Measurements from ENCODE around the gene SLCO1C1. TPM values are rescaled to one million over a fixed set of nuclear protein-coding genes. Genes with fewer than 3 reads are reported as not detected.
"Not testable (repeated sequence)": the region's sequence is repeated elsewhere in the genome, so short reads cannot be mapped to it uniquely, and the experiment has no call there.

The SLCO1C1 gene
- total RNA-seq, 1 donor from 2014 or later: not detected

DNA sequence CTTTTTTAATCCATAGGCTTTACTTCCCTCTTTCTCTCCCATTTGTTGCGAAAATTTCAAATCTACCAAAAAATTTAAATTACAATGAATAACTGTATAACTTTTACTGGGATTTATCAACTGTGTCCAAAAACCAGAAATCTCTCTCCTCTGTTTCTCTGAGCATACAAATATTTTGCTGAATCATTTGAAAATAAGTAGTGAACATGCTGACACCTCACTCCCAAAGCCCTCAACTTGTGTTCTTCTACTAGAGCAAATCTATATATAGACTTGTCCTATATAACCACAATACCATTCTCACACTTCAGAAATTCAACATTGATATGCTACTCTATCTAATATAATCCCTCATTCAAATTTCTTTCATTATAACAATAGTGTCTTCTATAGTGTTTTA lies 53.1 kb downstream of the SLCO1C1 start:
- Histone ChIP-seq H3K27ac (no peak overlapping the region), H3K36me3 (no peaks in the 10 kb centered on the region), H3K4me1 (no peaks in the 10 kb centered on the region), H3K4me3 (no peak overlapping the region), H3K9me3 (no peaks in the 10 kb centered on the region), H3K27me3 (no peaks in the 10 kb centered on the region)
- no peak for DNase-seq (ENCODE audit: low spot score in 2 of 2)
- intact Hi-C loops (cut with DNase I): loop anchor here (10.0 kb wide), 1 partner anchor 1357 kb away; no protein-coding TSS in a partner anchor
- TF ChIP-seq, protein P1, sequence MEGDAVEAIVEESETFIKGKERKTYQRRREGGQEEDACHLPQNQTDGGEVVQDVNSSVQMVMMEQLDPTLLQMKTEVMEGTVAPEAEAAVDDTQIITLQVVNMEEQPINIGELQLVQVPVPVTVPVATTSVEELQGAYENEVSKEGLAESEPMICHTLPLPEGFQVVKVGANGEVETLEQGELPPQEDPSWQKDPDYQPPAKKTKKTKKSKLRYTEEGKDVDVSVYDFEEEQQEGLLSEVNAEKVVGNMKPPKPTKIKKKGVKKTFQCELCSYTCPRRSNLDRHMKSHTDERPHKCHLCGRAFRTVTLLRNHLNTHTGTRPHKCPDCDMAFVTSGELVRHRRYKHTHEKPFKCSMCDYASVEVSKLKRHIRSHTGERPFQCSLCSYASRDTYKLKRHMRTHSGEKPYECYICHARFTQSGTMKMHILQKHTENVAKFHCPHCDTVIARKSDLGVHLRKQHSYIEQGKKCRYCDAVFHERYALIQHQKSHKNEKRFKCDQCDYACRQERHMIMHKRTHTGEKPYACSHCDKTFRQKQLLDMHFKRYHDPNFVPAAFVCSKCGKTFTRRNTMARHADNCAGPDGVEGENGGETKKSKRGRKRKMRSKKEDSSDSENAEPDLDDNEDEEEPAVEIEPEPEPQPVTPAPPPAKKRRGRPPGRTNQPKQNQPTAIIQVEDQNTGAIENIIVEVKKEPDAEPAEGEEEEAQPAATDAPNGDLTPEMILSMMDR (IDR thresholded peaks at IDR 0.05): no peak

DNA sequence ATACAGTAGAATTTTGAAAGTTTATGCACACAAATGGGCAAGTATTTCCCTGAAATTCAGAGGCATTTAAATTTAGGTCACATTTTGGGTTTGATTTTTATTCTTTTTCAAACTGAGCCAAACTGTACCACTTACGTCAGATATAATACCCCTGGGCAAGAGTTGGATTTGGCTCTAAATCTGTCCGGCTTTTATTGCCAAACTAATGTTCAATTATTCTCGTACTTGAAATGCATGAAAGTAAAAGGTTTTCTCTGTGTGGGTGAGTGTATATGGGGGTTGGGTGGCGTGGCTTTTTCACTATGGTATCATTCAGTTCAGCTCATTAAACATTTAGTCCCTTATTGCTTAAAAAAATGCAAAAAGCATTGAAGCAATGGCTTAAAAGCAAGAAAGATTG lies 55.9 kb downstream of the SLCO1C1 start:
- no peak for DNase-seq (ENCODE audit: low spot score in 2 of 2)
- Histone ChIP-seq H3K4me3 (no peak overlapping the region), H3K9me3 (no peaks in the 10 kb centered on the region), H3K27me3 (no peaks in the 10 kb centered on the region), H3K27ac (no peak overlapping the region), H3K4me1 (no peaks in the 10 kb centered on the region), H3K36me3 (no peaks in the 10 kb centered on the region)
- TF ChIP-seq, protein P1 (IDR thresholded peaks at IDR 0.05): no peak
- intact Hi-C loops (cut with DNase I): no loop called here

DNA sequence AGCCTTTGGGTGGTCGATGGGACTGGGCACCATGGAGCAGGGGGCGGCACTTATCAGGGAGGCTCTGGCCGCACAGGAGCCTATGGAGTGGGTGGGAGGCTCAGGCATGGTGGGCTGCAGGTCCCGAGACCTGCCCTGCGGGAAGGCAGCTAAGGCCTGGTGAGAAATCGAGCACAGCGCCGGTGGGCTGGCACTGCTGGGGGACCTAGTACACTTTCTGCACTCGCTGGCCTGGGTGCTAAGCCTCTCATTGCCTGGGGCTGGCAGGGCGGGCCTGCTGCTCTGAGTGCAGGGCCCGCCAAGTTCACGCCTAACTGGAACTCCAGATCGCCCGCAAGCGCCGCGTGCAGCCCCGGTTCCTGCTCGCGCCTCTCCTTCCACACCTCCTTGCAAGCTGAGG lies 82.3 kb downstream of the SLCO1C1 start:
- no peaks in the 10 kb centered on the region for H3K4me1 ChIP-seq
- no peaks in the 10 kb centered on the region for H3K36me3 ChIP-seq
- H3K9me3 ChIP-seq: peaks cover 0 to 11% of the 10 kb centered on the region in 2 donors
- no peak overlapping the region for H3K27ac ChIP-seq
- no peak overlapping the region for H3K4me3 ChIP-seq
- H3K27me3 ChIP-seq: no peaks in the 10 kb centered on the region
- TF ChIP-seq, protein P1 (IDR thresholded peaks at IDR 0.05): no peak
- DNase-seq (ENCODE audit: low spot score in 2 of 2): no peak
- intact Hi-C loops (cut with DNase I): no loop called here

DNA sequence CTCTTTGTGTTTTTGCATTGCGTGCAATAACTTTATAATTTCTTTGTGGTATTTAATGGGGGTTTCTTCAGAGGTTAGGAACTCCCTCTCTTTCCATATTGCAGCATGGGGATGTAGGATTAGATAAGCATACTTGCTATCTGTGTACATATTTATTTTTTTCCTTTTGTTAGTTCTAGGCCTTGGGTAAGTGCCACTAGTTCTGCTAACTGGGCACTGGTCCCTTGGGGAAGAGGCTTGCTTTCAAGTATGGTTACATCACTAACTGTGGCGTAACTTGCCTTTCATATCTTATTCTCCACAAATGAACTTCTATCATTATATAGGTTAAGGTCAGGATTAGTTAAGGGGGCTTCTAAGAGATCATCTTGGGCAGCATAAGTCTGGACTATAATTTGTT lies 83.8 kb downstream of the SLCO1C1 start:
- intact Hi-C loops (cut with DNase I): no loop called here
- Histone ChIP-seq H3K9me3 (peaks cover 0 to 11% of the 10 kb centered on the region in 2 donors), H3K4me3 (no peak overlapping the region), H3K4me1 (no peaks in the 10 kb centered on the region), H3K27ac (no peak overlapping the region), H3K27me3 (no peaks in the 10 kb centered on the region), H3K36me3 (no peaks in the 10 kb centered on the region)
- DNase-seq (ENCODE audit: low spot score in 2 of 2): no peak
- TF ChIP-seq, protein P1 (IDR thresholded peaks at IDR 0.05): no peak

DNA sequence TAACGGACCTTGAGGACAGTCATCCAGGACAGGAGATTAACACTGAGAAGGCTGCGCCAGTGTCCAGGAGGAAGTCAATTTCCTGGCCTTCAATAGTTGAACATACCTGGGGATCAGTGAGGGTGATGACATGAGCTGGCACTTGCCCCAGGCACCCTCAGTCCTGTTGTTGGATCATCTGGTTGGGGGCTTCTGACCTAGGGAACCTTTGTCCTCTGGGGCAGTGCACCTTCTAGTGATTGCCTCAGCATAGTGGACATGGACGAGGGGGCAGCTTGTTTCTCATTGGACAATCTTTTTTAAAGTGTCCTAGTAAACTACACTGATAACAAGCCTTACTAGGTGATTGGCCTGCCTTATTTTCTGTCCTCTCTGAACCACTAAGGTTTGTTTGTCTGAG lies 84.8 kb downstream of the SLCO1C1 start:
- DNase-seq (ENCODE audit: low spot score in 2 of 2); H3K27me3 ChIP-seq; H3K27ac ChIP-seq; intact Hi-C loops (cut with DNase I); H3K4me1 ChIP-seq; H3K36me3 ChIP-seq; H3K4me3 ChIP-seq: not testable (repeated sequence)
- peaks cover 0 to 11% of the 10 kb centered on the region in 2 donors for H3K9me3 ChIP-seq

DNA sequence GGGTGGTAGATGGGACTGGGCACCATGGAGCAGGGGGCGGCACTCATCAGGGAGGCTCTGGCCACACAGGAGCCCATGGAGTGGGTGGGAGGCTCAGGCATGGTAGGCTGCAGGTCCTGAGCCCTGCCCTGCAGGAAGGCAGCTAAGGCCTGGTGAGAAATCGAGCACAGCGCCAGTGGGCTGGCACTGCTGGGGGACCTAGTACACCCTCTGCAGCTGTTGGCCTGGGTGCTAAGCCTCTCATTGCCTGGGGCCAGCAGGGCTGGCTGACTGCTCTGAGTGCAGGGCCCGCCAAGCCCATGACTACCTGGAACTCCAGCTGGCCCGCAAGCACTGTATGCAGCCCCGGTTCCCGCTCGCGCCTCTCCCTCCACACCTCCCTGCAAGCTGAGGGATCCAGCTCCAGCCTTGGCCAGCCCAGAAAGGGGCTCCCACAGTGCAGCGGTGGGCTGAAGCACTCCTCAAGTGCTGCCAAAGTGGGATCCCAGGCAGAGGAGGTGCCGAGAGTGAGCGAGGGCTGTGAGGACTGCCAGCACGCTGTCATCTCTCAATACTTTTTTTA lies 88.7 kb downstream of the SLCO1C1 start:
- DNase-seq (ENCODE audit: low spot score in 2 of 2); H3K27ac ChIP-seq; H3K36me3 ChIP-seq; H3K4me1 ChIP-seq; H3K9me3 ChIP-seq; intact Hi-C loops (cut with DNase I); H3K4me3 ChIP-seq; H3K27me3 ChIP-seq: not testable (repeated sequence)

DNA sequence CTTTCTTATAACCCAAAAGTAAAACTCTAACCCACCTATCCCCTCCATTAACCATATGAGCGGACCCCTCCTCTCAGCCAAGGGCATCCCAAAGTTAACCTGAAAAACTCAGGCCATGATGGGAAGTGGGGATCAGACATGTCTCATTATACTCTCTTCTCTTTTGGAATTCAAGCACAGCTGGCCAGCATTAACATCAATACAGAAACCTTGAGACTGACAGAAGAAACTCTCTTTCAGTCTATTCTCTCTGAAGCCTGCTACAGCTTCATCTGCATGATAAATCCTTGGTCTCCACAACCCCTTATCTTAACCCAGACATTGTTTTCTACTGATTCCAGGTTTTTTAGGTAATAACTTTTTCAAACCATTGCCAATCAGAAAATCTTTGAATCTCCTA lies 97.8 kb downstream of the SLCO1C1 start:
- no peak for DNase-seq (ENCODE audit: low spot score in 2 of 2)
- Histone ChIP-seq H3K27me3 (no peaks in the 10 kb centered on the region), H3K36me3 (no peaks in the 10 kb centered on the region), H3K27ac (no peak overlapping the region), H3K4me3 (no peak overlapping the region), H3K4me1 (no peaks in the 10 kb centered on the region), H3K9me3 (no peaks in the 10 kb centered on the region)
- intact Hi-C loops (cut with DNase I): no loop called here
- TF ChIP-seq, protein P1 (IDR thresholded peaks at IDR 0.05): no peak
